Measurements from ENCODE around the gene NGEF. TPM values are rescaled to one million over a fixed set of nuclear protein-coding genes. Genes with fewer than 3 reads are reported as not detected.

NGEF gene
- total RNA-seq, 1 donor from 2014 or later, result 1.2 TPM

GRCh38 chr2:232973011-232973735 lies 39.9 kb downstream of the NGEF start:
- DNase-seq (ENCODE audit: low spot score), result no peak

GRCh38 chr2:232971744-232972143 lies 41.3 kb downstream of the NGEF start:
- no peak for DNase-seq (ENCODE audit: low spot score)

GRCh38 chr2:232970051-232970450 lies 43.0 kb downstream of the NGEF start:
- DNase-seq (ENCODE audit: low spot score), result no peak

GRCh38 chr2:232967474-232967873 lies 45.6 kb downstream of the NGEF start:
- no peak for DNase-seq (ENCODE audit: low spot score)

GRCh38 chr2:232966122-232966521 lies 46.9 kb downstream of the NGEF start:
- no peak for DNase-seq (ENCODE audit: low spot score)

GRCh38 chr2:232963913-232964312 lies 49.1 kb downstream of the NGEF start:
- DNase-seq (ENCODE audit: low spot score), result no peak

GRCh38 chr2:232960862-232961261 lies 52.2 kb downstream of the NGEF start:
- DNase-seq (ENCODE audit: low spot score), result no peak

- no peak for DNase-seq (ENCODE audit: low spot score)
Measured at GRCh38 chr2:232959139-232959538, 53.9 kb downstream of the NGEF start.

GRCh38 chr2:232957657-232958090 lies 55.4 kb downstream of the NGEF start:
- no peak for DNase-seq (ENCODE audit: low spot score)

- DNase-seq (ENCODE audit: low spot score), result no peak
Measured at GRCh38 chr2:232955856-232956255, 57.2 kb downstream of the NGEF start.

- DNase-seq (ENCODE audit: low spot score), result no peak
Measured at GRCh38 chr2:232954691-232955090, 58.4 kb downstream of the NGEF start.

- DNase-seq (ENCODE audit: low spot score), result peak; percentile 97
Measured at GRCh38 chr2:232951891-232952290, 61.2 kb downstream of the NGEF start.

GRCh38 chr2:232951181-232951580 lies 61.9 kb downstream of the NGEF start:
- DNase-seq (ENCODE audit: low spot score), result no peak

- DNase-seq (ENCODE audit: low spot score), result no peak
Measured at GRCh38 chr2:232950751-232951150, 62.3 kb downstream of the NGEF start.

- no peak for DNase-seq (ENCODE audit: low spot score)
Measured at GRCh38 chr2:232949016-232949415, 64.0 kb downstream of the NGEF start.

GRCh38 chr2:232942831-232943230 lies 70.2 kb downstream of the NGEF start:
- peak; percentile 21 for DNase-seq (ENCODE audit: low spot score)

GRCh38 chr2:232941912-232942594 lies 71.0 kb downstream of the NGEF start:
- no peak for DNase-seq (ENCODE audit: low spot score)

GRCh38 chr2:232941400-232941799 lies 71.7 kb downstream of the NGEF start:
- no peak for DNase-seq (ENCODE audit: low spot score)

- no peak for DNase-seq (ENCODE audit: low spot score)
Measured at GRCh38 chr2:232940724-232941123, 72.3 kb downstream of the NGEF start.

- DNase-seq (ENCODE audit: low spot score), result peak; percentile 83
Measured at GRCh38 chr2:232937278-232937906, 75.7 kb downstream of the NGEF start.

GRCh38 chr2:232931636-232932035 lies 81.4 kb downstream of the NGEF start:
- DNase-seq (ENCODE audit: low spot score), result no peak

GRCh38 chr2:232930059-232930400 lies 83.0 kb downstream of the NGEF start:
- no peak for DNase-seq (ENCODE audit: low spot score)
